Gastroesophageal sphincter (tissue), 3 donors: Measurements from ENCODE around the gene SLC2A9.

ENCODE experiments used
- CTCF ChIP-seq, 4 experiments: fragments of 200-600 bp in 2 of 4; fragments of 450-650 bp in 2 of 4; sonication (generic) in 1 of 4; IDR thresholded peaks; one replicate each; pipeline ENCODE4 v1.5.1; 2017 to 2019; ENCODE audit warnings: antibody characterized with exemption in 4 of 4, mild to moderate bottlenecking in 2 of 4, moderate library complexity in 2 of 4
- POLR2A ChIP-seq, 2 donors: fragments of 450-650 bp; IDR thresholded peaks; one replicate each; pipeline ENCODE4 v1.6.1; 2017; ENCODE audit warnings: antibody characterized with exemption in 2 of 2, mild to moderate bottlenecking in 2 of 2, moderate library complexity in 1 of 2
- POLR2AphosphoS5 ChIP-seq: sonication (generic); formaldehyde crosslinking; IDR thresholded peaks from one replicate; pipeline ENCODE4 v1.6.1; 2017; ENCODE audit warnings: antibody characterized with exemption

GRCh38 chr4:9984621-9985020, 36.7 kb downstream of the SLC2A9 start:
- TF ChIP-seq CTCF (IDR thresholded peaks at IDR 0.05), result no peak
- TF ChIP-seq POLR2AphosphoS5, result no peak
- TF ChIP-seq POLR2A (IDR thresholded peaks at IDR 0.05), result no peak
